ENCODE measurements around the gene SNRNP25. TPM values are rescaled to one million over a fixed set of nuclear protein-coding genes. Genes with fewer than 3 reads are reported as not detected.
"Not testable (repeated sequence)": the region's sequence is repeated elsewhere in the genome, so short reads cannot be mapped to it uniquely, and the experiment has no call there.

SNRNP25 gene
- total and polyA plus RNA-seq, 5 experiments from 2014 or later: 9.5 to 30.2 (median 20.2) TPM

- H3K27ac Mint-ChIP-seq: peak overlapping the region in 5 of 10 donors; percentile 26 to 72 (median 44)
- peak overlapping the region in 3 of 10 donors; percentile 10 to 78 (median 19) for H3K4me3 Mint-ChIP-seq
Observed at GRCh38 chr16:35011-35677, 18.5 kb upstream of the SNRNP25 start.

GRCh38 chr16:35678-36305 lies 17.8 kb upstream of the SNRNP25 start:
- DNase-seq (peak in 1 of 10 donors; percentile 13), ATAC-seq (no peak)
- H3K4me3 Mint-ChIP-seq: no peak overlapping the region
- H3K27ac Mint-ChIP-seq: peak overlapping the region in 6 of 10 donors; percentile 25 to 82 (median 60)
- H3K36me3 Mint-ChIP-seq: no peaks in the 10 kb centered on the region
- H3K27me3 Mint-ChIP-seq: no peaks in the 10 kb centered on the region
- H3K4me1 Mint-ChIP-seq: peaks cover 16 to 56% (median 31%) of the 10 kb centered on the region in 4 donors
- no peaks in the 10 kb centered on the region for H3K9me3 Mint-ChIP-seq
- POLR2A ChIA-PET: no interaction called here

More at GRCh38 chr16:35011-35677, 18.5 kb upstream of the SNRNP25 start:
- peak in 1 of 10 donors; percentile 12 for DNase-seq
- H3K27me3 Mint-ChIP-seq: no peaks in the 10 kb centered on the region
- no peaks in the 10 kb centered on the region for H3K9me3 Mint-ChIP-seq
- peak in 1 of 2 donors; percentile 39 for ATAC-seq
- no peaks in the 10 kb centered on the region for H3K36me3 Mint-ChIP-seq
- POLR2A ChIA-PET: no interaction called here
- H3K4me1 Mint-ChIP-seq: peaks cover 16 to 56% (median 31%) of the 10 kb centered on the region in 4 donors

GRCh38 chr16:36336-36984 lies 17.2 kb upstream of the SNRNP25 start:
- H3K4me1 Mint-ChIP-seq: peaks cover 16 to 60% (median 31%) of the 10 kb centered on the region in 4 donors
- H3K27ac Mint-ChIP-seq: peak overlapping the region in 4 of 10 donors; percentile 25 to 82 (median 59)
- H3K9me3 Mint-ChIP-seq: no peaks in the 10 kb centered on the region
- ATAC-seq (no peak), DNase-seq (no peak)
- POLR2A ChIA-PET: no interaction called here
- peaks cover 0 to 2% (median 0%) of the 10 kb centered on the region in 3 donors for H3K36me3 Mint-ChIP-seq
- peak overlapping the region in 1 of 10 donors; percentile 8 for H3K4me3 Mint-ChIP-seq
- no peaks in the 10 kb centered on the region for H3K27me3 Mint-ChIP-seq

GRCh38 chr16:37511-37910 lies 16.1 kb upstream of the SNRNP25 start:
- POLR2A ChIA-PET: interaction anchor here (0.6 to 1.0 kb wide), 2 partner anchors 59 to 90 kb away, joined by 4 to 7 read pairs; no protein-coding TSS in a partner anchor
- Mint-ChIP-seq H3K27ac (peak overlapping the region in 6 of 10 donors; percentile 14 to 93 (median 30)), H3K9me3 (no peaks in the 10 kb centered on the region), H3K4me3 (peak overlapping the region in 3 of 10 donors; percentile 27 to 52 (median 34)), H3K27me3 (no peaks in the 10 kb centered on the region), H3K36me3 (peaks cover 0 to 11% (median 0%) of the 10 kb centered on the region in 3 donors), H3K4me1 (peaks cover 25 to 69% (median 40%) of the 10 kb centered on the region in 4 donors)
- ATAC-seq (no peak), DNase-seq (no peak)

GRCh38 chr16:38206-38605 lies 15.4 kb upstream of the SNRNP25 start:
- DNase-seq, ATAC-seq, H3K9me3 Mint-ChIP-seq, H3K27me3 Mint-ChIP-seq: not testable (repeated sequence)
- Mint-ChIP-seq H3K27ac (peak overlapping the region in 8 of 10 donors; percentile 47 to 93 (median 84)), H3K4me1 (peaks cover 28 to 76% (median 47%) of the 10 kb centered on the region in 4 donors), H3K36me3 (peaks cover 0 to 18% (median 0%) of the 10 kb centered on the region in 3 donors), H3K4me3 (peak overlapping the region in 6 of 10 donors; percentile 19 to 58 (median 52))
- POLR2A ChIA-PET: interaction anchor here (1.6 kb wide), 1 partner anchor 15 kb away, joined by 6 read pairs; the partner anchor contains the start of genes POLR3K and SNRNP25

- Mint-ChIP-seq H3K36me3 (peaks cover 0 to 27% (median 4%) of the 10 kb centered on the region in 3 donors), H3K27me3 (no peaks in the 10 kb centered on the region), H3K27ac (peak overlapping the region; percentile 31 to 93 (median 78)), H3K4me1 (peaks cover 28 to 73% (median 51%) of the 10 kb centered on the region in 4 donors), H3K4me3 (peak overlapping the region in 9 of 10 donors; percentile 7 to 71 (median 52)), H3K9me3 (no peaks in the 10 kb centered on the region)
- DNase-seq: peak in 8 of 10 donors; percentile 19 to 80 (median 44)
- POLR2A ChIA-PET: interaction anchor here (0.6 to 1.6 kb wide), 2 partner anchors 14 to 298 kb away, joined by 6 read pairs; partner anchors contain the start of genes POLR3K and SNRNP25
- peak; percentile 84 to 97 for ATAC-seq
Observed at GRCh38 chr16:38941-39892, 14.4 kb upstream of the SNRNP25 start.

- POLR2A ChIA-PET: no interaction called here
- Mint-ChIP-seq H3K9me3 (no peaks in the 10 kb centered on the region), H3K4me1 (peaks cover 22 to 53% (median 45%) of the 10 kb centered on the region in 4 donors), H3K36me3 (peaks cover 0 to 50% (median 9%) of the 10 kb centered on the region in 3 donors), H3K27me3 (no peaks in the 10 kb centered on the region), H3K4me3 (peak overlapping the region in 2 of 10 donors; percentile 6 to 40), H3K27ac (peak overlapping the region in 5 of 10 donors; percentile 12 to 74 (median 69))
- ATAC-seq: no peak
- DNase-seq: no peak
Observed at GRCh38 chr16:41439-42068, 12.1 kb upstream of the SNRNP25 start.

- DNase-seq (no peak), ATAC-seq (no peak)
- H3K9me3 Mint-ChIP-seq: no peaks in the 10 kb centered on the region
- H3K27me3 Mint-ChIP-seq: no peaks in the 10 kb centered on the region
- POLR2A ChIA-PET: no interaction called here
- H3K4me1 Mint-ChIP-seq: peaks cover 22 to 49% (median 46%) of the 10 kb centered on the region in 4 donors
- peaks cover 0 to 52% (median 9%) of the 10 kb centered on the region in 3 donors for H3K36me3 Mint-ChIP-seq
- peak overlapping the region in 2 of 10 donors; percentile 6 to 40 for H3K4me3 Mint-ChIP-seq
- H3K27ac Mint-ChIP-seq: peak overlapping the region in 6 of 10 donors; percentile 27 to 74 (median 42)
Observed at GRCh38 chr16:42069-42457, 11.6 kb upstream of the SNRNP25 start.

- Mint-ChIP-seq H3K27ac (peak overlapping the region in 7 of 10 donors; percentile 7 to 69 (median 37)), H3K36me3 (peaks cover 0 to 58% (median 9%) of the 10 kb centered on the region in 3 donors), H3K4me1 (peaks cover 22 to 46% (median 44%) of the 10 kb centered on the region in 4 donors), H3K4me3 (no peak overlapping the region), H3K27me3 (no peaks in the 10 kb centered on the region), H3K9me3 (no peaks in the 10 kb centered on the region)
- POLR2A ChIA-PET: interaction anchor here (0.6 kb wide), 1 partner anchor 181 kb away, joined by 3 read pairs; no protein-coding TSS in a partner anchor
- DNase-seq (no peak), ATAC-seq (no peak)
Observed at GRCh38 chr16:42691-43090, 10.9 kb upstream of the SNRNP25 start.

- peaks cover 23 to 40% (median 39%) of the 10 kb centered on the region in 4 donors for H3K4me1 Mint-ChIP-seq
- peaks cover 0 to 62% (median 9%) of the 10 kb centered on the region in 3 donors for H3K36me3 Mint-ChIP-seq
- peak overlapping the region in 2 of 10 donors; percentile 19 to 43 for H3K27ac Mint-ChIP-seq
- POLR2A ChIA-PET: interaction anchor here (0.6 kb wide), 1 partner anchor 180 kb away, joined by 3 read pairs; no protein-coding TSS in a partner anchor
- no peak overlapping the region for H3K4me3 Mint-ChIP-seq
- no peaks in the 10 kb centered on the region for H3K9me3 Mint-ChIP-seq
- no peaks in the 10 kb centered on the region for H3K27me3 Mint-ChIP-seq
- DNase-seq: no peak
- no peak for ATAC-seq
Observed at GRCh38 chr16:43294-43693, 10.3 kb upstream of the SNRNP25 start.

- no peak for ATAC-seq
- Mint-ChIP-seq H3K4me1 (peaks cover 15 to 28% (median 26%) of the 10 kb centered on the region in 4 donors), H3K27me3 (no peaks in the 10 kb centered on the region), H3K36me3 (peaks cover 0 to 74% (median 9%) of the 10 kb centered on the region in 3 donors), H3K4me3 (no peak overlapping the region), H3K27ac (no peak overlapping the region), H3K9me3 (no peaks in the 10 kb centered on the region)
- no peak for DNase-seq
- POLR2A ChIA-PET: interaction anchor here (0.7 kb wide), 1 partner anchor 13 kb away, joined by 3 read pairs; no protein-coding TSS in a partner anchor
Observed at GRCh38 chr16:44655-45054, 9.0 kb upstream of the SNRNP25 start.
